Ectodermal cell (in vitro differentiated cells): ENCODE data around the gene SOX15.
A peak's percentile ranks its signal among the peaks of the same experiment; 100 is the strongest.

Experiments used
- H3K27ac ChIP-seq: 2 replicates; pipeline ENCODE4 v1.7.0; 2013; ENCODE audit warnings: mild to moderate bottlenecking, low read depth, low read length; ENCODE audit not compliant: insufficient read depth, poor library complexity, severe bottlenecking
- H3K27me3 ChIP-seq: 2 replicates; pipeline ENCODE4 v1.7.0; 2013; ENCODE audit warnings: mild to moderate bottlenecking, low read length; ENCODE audit not compliant: insufficient read depth, control insufficient read depth, poor library complexity, severe bottlenecking
- H3K36me3 ChIP-seq: one replicate; pipeline ENCODE4 v1.7.0; 2013; ENCODE audit warnings: low read length; ENCODE audit not compliant: control insufficient read depth, insufficient read depth
- H3K4me1 ChIP-seq: one replicate; pipeline ENCODE4 v1.7.0; 2013; ENCODE audit warnings: low read length; ENCODE audit not compliant: control insufficient read depth, insufficient read depth
- H3K4me3 ChIP-seq: 2 replicates; pipeline ENCODE4 v1.7.0; 2013; ENCODE audit warnings: low read depth, low read length, control low read depth; ENCODE audit not compliant: insufficient read depth
- H3K9me3 ChIP-seq: 2 replicates; pipeline ENCODE4 v1.7.0; 2013; ENCODE audit warnings: mild to moderate bottlenecking, low read length, moderate library complexity; ENCODE audit not compliant: control insufficient read depth
- WGBS, 2 experiments: methylation state at CpG; one replicate each; pipeline ENCODE4 v1.1.7; 2013; ENCODE audit warnings: missing lambda C conversion rate in 2 of 2; 5-methylcytosine and 5-hydroxymethylcytosine counted together

SOX15 gene

GRCh38 chr17:7563115-7563869 is 26.6 kb downstream of the SOX15 start:
- H3K36me3 ChIP-seq, result peaks cover 28% of the 10 kb centered on the region
- H3K27ac ChIP-seq, result no peak overlapping the region
- peaks cover 17% of the 10 kb centered on the region for H3K4me1 ChIP-seq
- H3K27me3 ChIP-seq, result no peaks in the 10 kb centered on the region
- no peaks in the 10 kb centered on the region for H3K9me3 ChIP-seq
- peak overlapping the region; percentile 87 for H3K4me3 ChIP-seq
- 93 to 95% methylated on average over 30 of the region's 30 CpGs for WGBS, 2 experiments

- Histone ChIP-seq H3K27me3 (no peaks in the 10 kb centered on the region), H3K9me3 (no peaks in the 10 kb centered on the region), H3K4me1 (peaks cover 27% of the 10 kb centered on the region), H3K27ac (peak overlapping the region; percentile 62), H3K36me3 (peaks cover 27% of the 10 kb centered on the region), H3K4me3 (peak overlapping the region; percentile 87)
- 1 to 2% methylated on average over 28 of the region's 28 CpGs for WGBS, 2 experiments
These were observed 27.7 kb downstream of the SOX15 start for GRCh38 chr17:7562208-7562605.

DNA sequence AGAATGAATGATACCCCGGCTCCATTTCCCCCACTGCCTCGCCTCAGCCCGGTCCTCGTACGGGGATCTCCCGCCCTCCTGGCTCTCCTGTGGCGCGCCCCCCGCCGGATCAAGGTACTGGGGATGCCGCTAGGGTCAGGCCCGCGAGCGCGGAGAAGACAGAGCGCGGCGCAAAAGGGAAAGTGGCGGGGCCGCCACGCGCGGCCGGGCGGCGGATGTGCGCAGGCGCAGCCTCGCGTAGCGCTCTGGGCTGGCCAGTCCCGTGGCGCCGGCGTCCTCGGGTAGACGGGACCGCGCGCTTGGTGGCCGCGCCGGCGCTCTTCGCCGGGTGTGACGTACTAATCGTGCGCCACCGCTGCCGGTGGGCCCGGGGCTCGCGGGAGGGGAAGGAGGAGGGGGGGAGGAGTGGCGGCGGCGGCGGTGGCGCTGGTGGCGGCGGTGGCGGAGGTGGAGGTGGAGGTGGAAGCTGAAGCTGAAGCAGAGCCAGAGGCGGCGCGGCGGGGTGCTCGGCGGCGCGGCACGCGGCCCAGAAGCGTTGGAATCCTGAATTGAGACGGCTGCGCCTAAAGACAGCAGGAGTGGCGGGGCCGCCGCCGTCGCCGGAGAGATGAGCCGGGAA is 28.2 kb downstream of the SOX15 start, which contains the start of gene SENP3:
Gene SENP3 (plus strand): TSS at position 331 of the 619 bp plus-strand sequence. CDS start 1,158 bp downstream, outside the sequence.
- peaks cover 30% of the 10 kb centered on the region for H3K4me1 ChIP-seq
- H3K36me3 ChIP-seq, result peaks cover 24% of the 10 kb centered on the region
- WGBS, 2 experiments, result 0 to 1% methylated on average over 82 of the region's 82 CpGs
- H3K9me3 ChIP-seq, result no peaks in the 10 kb centered on the region
- peak within 1 kb of the TSS; percentile 90 for H3K27ac ChIP-seq
- H3K4me3 ChIP-seq, result peak within 1 kb of the TSS; percentile 87
- no peaks in the 10 kb centered on the region for H3K27me3 ChIP-seq

- WGBS, 2 experiments, result 0 to 1% methylated on average over 32 of the region's 32 CpGs
- H3K4me3 ChIP-seq, result peak overlapping the region; percentile 87
- peaks cover 30% of the 10 kb centered on the region for H3K4me1 ChIP-seq
- H3K36me3 ChIP-seq, result peaks cover 24% of the 10 kb centered on the region
- H3K27me3 ChIP-seq, result no peaks in the 10 kb centered on the region
- peak overlapping the region; percentile 90 for H3K27ac ChIP-seq
- no peaks in the 10 kb centered on the region for H3K9me3 ChIP-seq
These were observed 28.8 kb downstream of the SOX15 start for GRCh38 chr17:7561028-7561575.

DNA sequence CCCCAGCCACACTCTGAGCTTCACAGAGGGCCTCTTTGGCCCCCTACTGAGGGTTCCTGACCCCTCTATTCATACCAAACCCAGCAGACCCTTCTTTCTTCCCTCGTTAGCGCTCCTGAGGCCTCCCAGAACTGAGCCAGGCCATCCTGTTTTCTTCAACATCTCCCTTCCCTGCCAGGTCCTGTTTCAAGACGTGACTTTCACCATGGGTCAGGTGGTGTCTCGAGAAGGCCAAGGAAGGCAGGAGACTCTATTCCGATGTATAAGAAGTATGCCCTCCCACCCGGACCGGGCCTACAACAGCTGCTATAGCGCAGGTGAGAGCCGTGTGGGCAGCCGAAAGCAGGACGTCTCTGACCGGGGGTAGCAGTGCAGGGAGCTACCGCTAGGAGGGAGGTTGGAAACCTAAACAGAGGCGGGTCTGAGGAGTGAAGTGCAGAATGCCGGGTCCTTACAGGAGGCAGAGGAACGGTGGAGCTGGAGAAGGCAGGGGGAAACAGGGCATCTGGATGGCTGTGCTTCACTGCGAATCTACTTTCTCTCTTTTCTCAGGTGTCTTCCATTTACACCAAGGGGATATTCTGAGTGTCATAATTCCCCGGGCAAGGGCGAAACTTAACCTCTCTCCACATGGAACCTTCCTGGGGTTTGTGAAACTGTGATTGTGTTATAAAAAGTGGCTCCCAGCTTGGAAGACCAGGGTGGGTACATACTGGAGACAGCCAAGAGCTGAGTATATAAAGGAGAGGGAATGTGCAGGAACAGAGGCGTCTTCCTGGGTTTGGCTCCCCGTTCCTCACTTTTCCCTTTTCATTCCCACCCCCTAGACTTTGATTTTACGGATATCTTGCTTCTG is 29.5 kb downstream of the SOX15 start:
- no peaks in the 10 kb centered on the region for H3K27me3 ChIP-seq
- WGBS, 2 experiments, result 29% methylated on average over 20 to 22 of the region's 22 CpGs
- peak overlapping the region; percentile 87 for H3K4me3 ChIP-seq
- H3K36me3 ChIP-seq, result peaks cover 19% of the 10 kb centered on the region
- H3K4me1 ChIP-seq, result peaks cover 30% of the 10 kb centered on the region
- H3K27ac ChIP-seq, result peak overlapping the region; percentile 90
- H3K9me3 ChIP-seq, result no peaks in the 10 kb centered on the region

DNA sequence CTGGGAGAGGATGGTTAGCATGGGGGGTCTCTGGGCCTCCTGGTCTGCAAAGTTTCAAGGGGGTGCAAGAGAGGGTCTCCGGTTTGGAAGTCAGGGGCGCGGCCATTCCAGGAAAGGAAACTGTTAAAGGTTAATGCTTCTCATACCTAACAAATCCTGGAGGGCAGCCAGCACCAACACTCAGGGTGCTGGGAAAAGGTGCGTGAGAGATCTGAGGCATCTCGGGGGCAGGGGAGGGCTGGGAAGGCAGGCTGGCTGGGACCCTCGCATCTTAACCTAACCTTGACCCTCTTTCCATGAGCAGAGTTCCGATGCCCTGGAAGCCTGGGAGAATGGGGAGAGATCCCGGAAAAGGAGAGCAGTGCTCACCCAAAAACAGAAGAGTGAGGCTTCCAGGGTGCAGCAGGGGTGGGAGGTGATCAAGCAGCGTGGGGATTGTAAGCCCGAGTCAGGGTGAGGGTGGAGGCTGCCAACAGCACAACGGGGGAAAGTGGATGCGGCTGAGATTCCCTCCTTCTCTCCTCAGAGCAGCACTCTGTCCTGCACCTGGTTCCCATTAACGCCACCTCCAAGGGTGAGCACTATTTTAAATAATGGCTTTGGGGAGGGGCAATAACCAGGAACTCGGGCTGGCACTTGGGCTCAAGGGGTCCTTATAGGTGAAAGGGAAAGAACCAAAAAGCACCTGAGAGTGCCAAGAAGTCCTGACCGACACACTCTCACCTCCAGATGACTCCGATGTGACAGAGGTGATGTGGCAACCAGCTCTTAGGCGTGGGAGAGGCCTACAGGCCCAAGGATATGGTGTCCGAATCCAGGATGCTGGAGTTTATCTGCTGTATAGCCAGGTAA is 30.3 kb downstream of the SOX15 start:
- no peak overlapping the region for H3K27ac ChIP-seq
- H3K4me1 ChIP-seq, result peaks cover 30% of the 10 kb centered on the region
- H3K4me3 ChIP-seq, result no peak overlapping the region
- WGBS, 2 experiments, result 91 to 92% methylated on average over 18 of the region's 18 CpGs
- H3K9me3 ChIP-seq, result no peaks in the 10 kb centered on the region
- no peaks in the 10 kb centered on the region for H3K27me3 ChIP-seq
- peaks cover 12% of the 10 kb centered on the region for H3K36me3 ChIP-seq

- H3K36me3 ChIP-seq, result peaks cover 5% of the 10 kb centered on the region
- no peak within 1 kb of the TSS for H3K4me3 ChIP-seq
- peaks cover 30% of the 10 kb centered on the region for H3K4me1 ChIP-seq
- no peak within 1 kb of the TSS for H3K27ac ChIP-seq
- H3K9me3 ChIP-seq, result no peaks in the 10 kb centered on the region
- 88 to 89% methylated on average over 16 of the region's 16 CpGs for WGBS, 2 experiments
- no peaks in the 10 kb centered on the region for H3K27me3 ChIP-seq
These were observed 31.2 kb downstream of the SOX15 start, which contains the start of gene TNFSF13 for GRCh38 chr17:7558544-7559319. Gene TNFSF13 (plus strand): TSS chr17:7558750. CDS start chr17:7559040, 290 bp downstream.

DNA sequence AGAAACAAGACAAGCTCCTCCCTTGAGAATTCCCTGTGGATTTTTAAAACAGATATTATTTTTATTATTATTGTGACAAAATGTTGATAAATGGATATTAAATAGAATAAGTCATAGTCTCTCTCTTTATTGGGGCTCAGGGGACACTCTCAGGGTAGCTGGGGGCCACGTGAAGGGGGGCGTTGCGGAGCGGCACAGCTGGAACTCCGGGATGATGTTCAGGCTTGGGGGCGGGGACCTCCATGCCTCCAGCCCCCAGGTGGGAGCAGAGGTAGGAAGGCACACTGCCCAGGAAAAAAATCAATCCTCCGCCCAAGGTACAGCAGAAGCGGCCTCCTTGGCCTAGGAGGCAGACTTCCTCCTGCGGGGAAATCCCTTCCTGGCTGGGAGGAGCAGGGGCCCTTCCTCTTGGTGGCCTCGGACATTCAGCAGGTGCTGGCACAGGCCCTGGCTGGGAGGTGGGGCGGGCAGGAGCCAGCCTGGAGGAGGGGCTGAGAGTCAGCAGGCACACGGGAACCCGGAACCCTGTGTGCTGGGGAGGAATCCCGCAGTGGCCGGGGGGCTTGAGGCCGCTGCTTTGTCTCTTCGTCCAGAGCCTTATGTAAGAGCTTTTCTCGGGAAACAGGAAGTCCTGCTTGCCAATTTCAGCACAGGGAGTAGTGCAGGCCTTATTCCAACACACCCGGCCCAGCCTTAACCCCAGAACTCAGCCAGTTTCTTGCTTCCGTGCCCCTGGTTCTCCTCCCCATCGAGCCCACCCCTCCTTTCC is 31.9 kb downstream of the SOX15 start:
- Histone ChIP-seq H3K27me3 (no peaks in the 10 kb centered on the region), H3K9me3 (no peaks in the 10 kb centered on the region), H3K4me1 (peaks cover 23% of the 10 kb centered on the region), H3K36me3 (no peaks in the 10 kb centered on the region), H3K27ac (no peak overlapping the region), H3K4me3 (no peak overlapping the region)
- 28 to 30% methylated on average over 21 of the region's 21 CpGs for WGBS, 2 experiments
